ENCODE results near the gene USP9X.

GRCh38 chrX:41189156-41189555, 103.9 kb downstream of the USP9X start:
- TF ChIP-seq CTCF (conservative IDR thresholded peaks at IDR 0.05; ENCODE audit: low read depth in 2 of 2) (no peak), CREB1 (CRISPR knock-in tag; IDR thresholded peaks at IDR 0.05; ENCODE audit: low read depth) (no peak), JUNB (IDR thresholded peaks at IDR 0.05; ENCODE audit: unreplicated experiment) (no peak), POLR2AphosphoS5 (IDR thresholded peaks at IDR 0.05; ENCODE audit: low read depth) (no peak), EZH2phosphoT487 (IDR thresholded peaks at IDR 0.05; ENCODE audit: unreplicated experiment) (no peak), EZH2 (IDR thresholded peaks at IDR 0.05; ENCODE audit: low read depth, unreplicated experiment) (no peak), ETS1 (IDR thresholded peaks at IDR 0.05) (no peak), NANOG (IDR thresholded peaks at IDR 0.05; ENCODE audit: borderline replicate concordance) (no peak)
